SK-N-SH (cell line): ENCODE measurements around the gene LRRC8D. TPM values are rescaled to one million over a fixed set of nuclear protein-coding genes. Genes with fewer than 3 reads are reported as not detected.

ENCODE experiments used
- CTCF ChIA-PET: fragments of 300-600, 350-600 bp; formaldehyde crosslinking; extraction: SDS; loops from one replicate; lab custom pipeline; 2021; lab: Yijun Ruan, JAX
- POLR2A ChIA-PET: fragments of 350-600 bp; sonication (Branson Sonifier 250); formaldehyde crosslinking; extraction: SDS; loops from one replicate; lab custom pipeline; 2020; ENCODE audit warnings: antibody characterized with exemption, inconsistent platforms; lab: Yijun Ruan, JAX
- DNase-seq: peaks from one replicate; pipeline ENCODE4 v3.0.0; 2012
- H2AFZ ChIP-seq: fragments of 200-600 bp; sonication (generic); 2 replicates; pipeline ENCODE4 v1.8.1; 2016; ENCODE audit warnings: antibody characterized with exemption, mild to moderate bottlenecking, low read depth
- H3F3A ChIP-seq: fragments of 200-600 bp; sonication (generic); replicated peaks from 2 replicates; pipeline ENCODE3; 2016; ENCODE audit warnings: antibody characterized with exemption, mild to moderate bottlenecking; ENCODE audit not compliant: insufficient read depth
- H3K27ac ChIP-seq, 2 experiments: fragments of 200-500 bp in 1 of 2; fragments of 200-600 bp in 1 of 2; sonication (Bioruptor generic) in 1 of 2; sonication (generic), shearing (Covaris generic) in 1 of 2; 2 replicates each; pipeline versions ENCODE4 v1.5.1 to v1.6.1; 2014 to 2016; ENCODE audit warnings: low read depth in 2 of 2, inconsistent platforms in 1 of 2, low read length in 1 of 2, mild to moderate bottlenecking in 1 of 2, mixed read lengths in 1 of 2
- H3K27me3 ChIP-seq: fragments of 200-600 bp; sonication (generic), shearing (Covaris generic); 2 replicates; pipeline ENCODE4 v1.6.1; 2016; ENCODE audit warnings: mixed run types; ENCODE audit not compliant: insufficient read depth
- H3K36me3 ChIP-seq, 2 experiments: fragments of 200-500 bp in 1 of 2; fragments of 200-600 bp in 1 of 2; sonication (Bioruptor generic) in 1 of 2; sonication (generic) in 1 of 2; replicated peaks in 1 of 2; 2 replicates each; pipeline versions ENCODE3 to v1.5.1; 2014 to 2016; ENCODE audit warnings: low read length in 1 of 2, mild to moderate bottlenecking in 1 of 2; ENCODE audit not compliant: insufficient read depth in 2 of 2, control insufficient read depth in 1 of 2
- H3K4me1 ChIP-seq, 2 experiments: fragments of 200-500 bp in 1 of 2; fragments of 200-600 bp in 1 of 2; sonication (Bioruptor generic) in 1 of 2; sonication (generic), shearing (Covaris generic) in 1 of 2; 2 replicates each; pipeline versions ENCODE4 v1.5.1 to v1.6.1; 2014 to 2016; ENCODE audit warnings: low read depth in 1 of 2, low read length in 1 of 2, mixed run types in 1 of 2; ENCODE audit not compliant: insufficient read depth in 2 of 2, control insufficient read depth in 1 of 2
- H3K4me2 ChIP-seq: fragments of 200-600 bp; sonication (generic), shearing (Covaris generic); 2 replicates; pipeline ENCODE4 v1.6.1; 2017; ENCODE audit warnings: mixed run types
- H3K4me3 ChIP-seq, 2 experiments: fragments of 200-500 bp in 1 of 2; fragments of 200-600 bp in 1 of 2; sonication (Bioruptor generic) in 1 of 2; sonication (generic), shearing (Covaris generic) in 1 of 2; 2 replicates each; pipeline versions ENCODE4 v1.5.1 to v1.8.1; 2014 to 2016; ENCODE audit warnings: low read depth in 2 of 2, inconsistent platforms in 1 of 2, low read length in 1 of 2, mild to moderate bottlenecking in 1 of 2, mixed read lengths in 1 of 2, moderate library complexity in 1 of 2
- H3K79me2 ChIP-seq: fragments of 200-600 bp; sonication (generic); 2 replicates; pipeline ENCODE4 v1.8.1; 2017; ENCODE audit warnings: mild to moderate bottlenecking; ENCODE audit not compliant: insufficient read depth
- H3K9ac ChIP-seq: fragments of 200-600 bp; sonication (generic); 2 replicates; pipeline ENCODE4 v1.6.1; 2017; ENCODE audit warnings: mixed run types
- H3K9me2 ChIP-seq: fragments of 200-600 bp; sonication (generic); 2 replicates; pipeline ENCODE4 v1.6.1; 2017; ENCODE audit warnings: mixed run types
- H3K9me3 ChIP-seq: fragments of 200-600 bp; sonication (generic); 2 replicates; pipeline ENCODE4 v1.6.1; 2017; ENCODE audit warnings: mixed run types, mild to moderate bottlenecking, moderate library complexity
- H4K20me1 ChIP-seq: fragments of 200-600 bp; sonication (generic); 2 replicates; pipeline ENCODE4 v1.6.1; 2017; ENCODE audit warnings: mild to moderate bottlenecking, mixed run types; ENCODE audit not compliant: insufficient read depth
- EP300 ChIP-seq, 2 experiments: IDR thresholded peaks; 2 replicates each; pipeline versions ENCODE4 v1.4.0 to v1.6.1; 2012; ENCODE audit warnings: borderline replicate concordance in 1 of 2, low read depth in 1 of 2, low read length in 1 of 2
- EZH2phosphoT487 ChIP-seq: fragments of 200-600 bp; sonication (generic); IDR thresholded peaks from 2 replicates; pipeline ENCODE4 v1.6.1; 2017; ENCODE audit warnings: low read depth, mixed run types, mild to moderate bottlenecking, antibody characterized with exemption, moderate library complexity, borderline replicate concordance
- FOSL2 ChIP-seq: IDR thresholded peaks from 2 replicates; pipeline ENCODE4 v1.4.0; 2012; ENCODE audit warnings: low read depth, mild to moderate bottlenecking, moderate library complexity, borderline replicate concordance
- FOXJ3 ChIP-seq: sonication (generic); formaldehyde crosslinking; IDR thresholded peaks from 2 replicates; pipeline ENCODE4 v1.5.1; 2020; ENCODE audit warnings: mild to moderate bottlenecking, missing genetic modification reagents
- GABPA ChIP-seq: IDR thresholded peaks from 2 replicates; pipeline ENCODE4 v1.4.0; 2012; ENCODE audit warnings: low read depth, mild to moderate bottlenecking
- JUND ChIP-seq: IDR thresholded peaks from 2 replicates; pipeline ENCODE4 v1.4.0; 2012
- MEF2A ChIP-seq: IDR thresholded peaks from 2 replicates; pipeline ENCODE4 v1.4.0; 2012; ENCODE audit warnings: low read depth, borderline replicate concordance
- MXI1 ChIP-seq: IDR thresholded peaks from 2 replicates; pipeline ENCODE4 v1.6.1; 2012; ENCODE audit warnings: mild to moderate bottlenecking, low read depth, low read length, improper control_type of control experiment
- NRF1 ChIP-seq: IDR thresholded peaks from 2 replicates; pipeline ENCODE4 v1.6.1; 2012; ENCODE audit warnings: low read depth, mild to moderate bottlenecking, low read length
- PBX3 ChIP-seq: IDR thresholded peaks from 2 replicates; pipeline ENCODE4; 2012
- POLR2AphosphoS5 ChIP-seq: IDR thresholded peaks from 2 replicates; pipeline ENCODE4 v1.6.1; 2012; ENCODE audit warnings: low read depth, low read length
- REST ChIP-seq: IDR thresholded peaks from 2 replicates; pipeline ENCODE4 v1.6.1; 2012; ENCODE audit warnings: mild to moderate bottlenecking, low read depth, low read length, moderate library complexity
- RFX5 ChIP-seq: IDR thresholded peaks from 2 replicates; pipeline ENCODE4 v1.6.1; 2012; ENCODE audit warnings: mild to moderate bottlenecking, improper control_type of control experiment, low read length
- SMC3 ChIP-seq: IDR thresholded peaks from 2 replicates; pipeline ENCODE4 v1.6.1; 2012; ENCODE audit warnings: low read depth, low read length, improper control_type of control experiment
- USF1 ChIP-seq: IDR thresholded peaks from 2 replicates; pipeline ENCODE4 v1.4.0; 2012; ENCODE audit warnings: low read depth, borderline replicate concordance
- USF2 ChIP-seq: fragments of 150-350 bp; IDR thresholded peaks from 2 replicates; pipeline ENCODE4 v1.6.1; 2017; ENCODE audit warnings: antibody characterized with exemption, low read length, low read depth, borderline replicate concordance
- ZBTB33 ChIP-seq: IDR thresholded peaks from 2 replicates; pipeline ENCODE4 v1.4.0; 2012; ENCODE audit warnings: low read depth, borderline replicate concordance
- WGBS: methylation state at CpG from one replicate; pipeline ENCODE4 v1.1.6; 2017; ENCODE audit warnings: low lambda C conversion rate; 5-methylcytosine and 5-hydroxymethylcytosine counted together
- polyA plus RNA-seq, 3 experiments: library from polyadenylated mRNA; depleted of rRNA; stranded (reverse); fragments of >200 nt; gene quantifications; 2 replicates each; pipeline ENCODE4 v1.2.3, GENCODE V29; 2012
- TF ChIP-seq, protein P1 (sequence below): fragments of 200-600 bp; sonication (generic); IDR thresholded peaks from 2 replicates; pipeline ENCODE4 v1.6.1; 2017; ENCODE audit warnings: antibody characterized with exemption, mild to moderate bottlenecking, moderate library complexity
- TF ChIP-seq, protein P2 (sequence below): fragments of 150-350 bp; IDR thresholded peaks from 2 replicates; pipeline ENCODE4 v1.6.1; 2016; ENCODE audit warnings: mild to moderate bottlenecking, low read depth, low read length

The LRRC8D gene
- polyA plus RNA-seq, 1 of the 3 experiments (the other 2 are of a cell fraction), result 15.0 TPM

DNA sequence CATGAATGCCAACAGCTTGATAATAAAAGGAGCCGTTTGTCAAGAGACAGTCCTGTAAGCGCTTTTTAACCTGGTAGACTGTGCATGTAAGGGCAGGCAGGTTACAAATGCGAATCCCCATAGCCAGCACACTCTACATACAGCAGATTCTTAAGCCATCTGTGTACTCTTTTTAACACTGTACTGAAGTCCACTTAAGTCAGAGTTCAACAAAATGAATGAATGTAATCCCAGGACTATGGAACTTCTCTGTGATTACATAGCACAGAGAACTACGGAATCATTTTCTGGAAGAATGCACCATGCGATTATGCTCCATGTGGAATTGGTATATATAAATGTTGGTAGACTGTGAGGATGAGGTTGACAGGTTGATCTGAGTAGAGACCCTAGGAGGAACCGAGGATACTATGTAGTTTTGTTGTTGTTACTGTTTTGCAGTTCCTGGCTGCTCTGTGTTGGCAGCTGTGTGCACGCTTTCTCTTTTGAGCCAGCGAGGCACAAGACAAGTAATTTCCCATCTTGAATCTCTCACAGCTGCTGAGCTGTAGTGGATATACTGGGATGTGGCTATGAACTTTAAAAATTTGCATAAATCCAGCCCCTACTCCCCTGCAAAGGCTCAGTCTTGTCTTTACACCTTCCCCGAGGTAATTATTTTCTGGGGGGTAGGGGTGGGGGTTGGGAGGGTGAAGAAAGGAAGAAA lies 21.9 kb downstream of the LRRC8D start:
- CTCF ChIA-PET, result interaction anchor here (0.7 to 2.5 kb wide), 30 partner anchors 9 to 148 kb away, joined by 3 to 19 read pairs (median 5); partner anchors contain the start of gene LRRC8D
- POLR2A ChIA-PET, result interaction anchor here (0.6 kb wide), 1 partner anchor 21 kb away, joined by 3 read pairs; no protein-coding TSS in a partner anchor
- Histone ChIP-seq H3F3A (peaks cover 2% of the 10 kb centered on the region), H3K4me3 (peak overlapping the region; percentile 72 to 77)
- TF ChIP-seq JUND, result no peak
- TF ChIP-seq POLR2AphosphoS5, result no peak
- no peak for TF ChIP-seq EP300 (IDR thresholded peaks at IDR 0.05; ENCODE audit: borderline replicate concordance in 1 of 2, low read depth in 1 of 2, low read length in 1 of 2)
- TF ChIP-seq FOXJ3 (CRISPR knock-in tag), result no peak
- TF ChIP-seq USF2, result no peak
- TF ChIP-seq PBX3, result no peak
- TF ChIP-seq NRF1, result no peak
- no peak for TF ChIP-seq ZBTB33
- no peak for TF ChIP-seq FOSL2
- TF ChIP-seq USF1, result no peak
- no peak for TF ChIP-seq EZH2phosphoT487
- TF ChIP-seq RFX5, result no peak
- TF ChIP-seq MEF2A, result no peak
- TF ChIP-seq SMC3, result no peak
- TF ChIP-seq MXI1, result no peak
- no peak for TF ChIP-seq REST
- TF ChIP-seq GABPA, result no peak
- TF ChIP-seq, protein P1, sequence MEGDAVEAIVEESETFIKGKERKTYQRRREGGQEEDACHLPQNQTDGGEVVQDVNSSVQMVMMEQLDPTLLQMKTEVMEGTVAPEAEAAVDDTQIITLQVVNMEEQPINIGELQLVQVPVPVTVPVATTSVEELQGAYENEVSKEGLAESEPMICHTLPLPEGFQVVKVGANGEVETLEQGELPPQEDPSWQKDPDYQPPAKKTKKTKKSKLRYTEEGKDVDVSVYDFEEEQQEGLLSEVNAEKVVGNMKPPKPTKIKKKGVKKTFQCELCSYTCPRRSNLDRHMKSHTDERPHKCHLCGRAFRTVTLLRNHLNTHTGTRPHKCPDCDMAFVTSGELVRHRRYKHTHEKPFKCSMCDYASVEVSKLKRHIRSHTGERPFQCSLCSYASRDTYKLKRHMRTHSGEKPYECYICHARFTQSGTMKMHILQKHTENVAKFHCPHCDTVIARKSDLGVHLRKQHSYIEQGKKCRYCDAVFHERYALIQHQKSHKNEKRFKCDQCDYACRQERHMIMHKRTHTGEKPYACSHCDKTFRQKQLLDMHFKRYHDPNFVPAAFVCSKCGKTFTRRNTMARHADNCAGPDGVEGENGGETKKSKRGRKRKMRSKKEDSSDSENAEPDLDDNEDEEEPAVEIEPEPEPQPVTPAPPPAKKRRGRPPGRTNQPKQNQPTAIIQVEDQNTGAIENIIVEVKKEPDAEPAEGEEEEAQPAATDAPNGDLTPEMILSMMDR, result no peak
- TF ChIP-seq, protein P2, sequence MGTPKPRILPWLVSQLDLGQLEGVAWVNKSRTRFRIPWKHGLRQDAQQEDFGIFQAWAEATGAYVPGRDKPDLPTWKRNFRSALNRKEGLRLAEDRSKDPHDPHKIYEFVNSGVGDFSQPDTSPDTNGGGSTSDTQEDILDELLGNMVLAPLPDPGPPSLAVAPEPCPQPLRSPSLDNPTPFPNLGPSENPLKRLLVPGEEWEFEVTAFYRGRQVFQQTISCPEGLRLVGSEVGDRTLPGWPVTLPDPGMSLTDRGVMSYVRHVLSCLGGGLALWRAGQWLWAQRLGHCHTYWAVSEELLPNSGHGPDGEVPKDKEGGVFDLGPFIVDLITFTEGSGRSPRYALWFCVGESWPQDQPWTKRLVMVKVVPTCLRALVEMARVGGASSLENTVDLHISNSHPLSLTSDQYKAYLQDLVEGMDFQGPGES, result no peak
- TF ChIP-seq, all 33 proteins: peak for 0
- peak; percentile 23 for DNase-seq
- peaks cover 0 to 8% of the 10 kb centered on the region in 2 experiments for H3K36me3 ChIP-seq
- H3K27me3 ChIP-seq, result no peaks in the 10 kb centered on the region
- H3K9ac ChIP-seq, result peak overlapping the region; percentile 80
- H3K27ac ChIP-seq, result peak overlapping the region; percentile 43 to 55; a peak in 3 of 4 replicates
- WGBS, result 58% methylated on average over 8 of the region's 9 CpGs
- no peaks in the 10 kb centered on the region; the same call in 1 of the 2 replicates for H3K79me2 ChIP-seq
- H2AFZ ChIP-seq, result peak overlapping the region; percentile 98
- H3K4me2 ChIP-seq, result peak overlapping the region; percentile 94
- H3K9me2 ChIP-seq, result no peaks in the 10 kb centered on the region
- no peaks in the 10 kb centered on the region for H4K20me1 ChIP-seq
- H3K9me3 ChIP-seq, result no peaks in the 10 kb centered on the region
- peaks cover 7 to 22% of the 10 kb centered on the region in 2 experiments; a peak in 3 of 4 replicates for H3K4me1 ChIP-seq
